GM12874 (cell line): ENCODE results near the gene SNX10.
A peak's percentile ranks its signal among the peaks of the same experiment; 100 is the strongest.

Experiments
- TF ChIP-seq, protein P1 (sequence below): IDR thresholded peaks from 2 replicates; pipeline ENCODE4 v1.5.1; 2011; ENCODE audit warnings: low read depth, mild to moderate bottlenecking, control low read depth, low read length, moderate library complexity; ENCODE audit not compliant: insufficient read depth

The SNX10 gene

DNA sequence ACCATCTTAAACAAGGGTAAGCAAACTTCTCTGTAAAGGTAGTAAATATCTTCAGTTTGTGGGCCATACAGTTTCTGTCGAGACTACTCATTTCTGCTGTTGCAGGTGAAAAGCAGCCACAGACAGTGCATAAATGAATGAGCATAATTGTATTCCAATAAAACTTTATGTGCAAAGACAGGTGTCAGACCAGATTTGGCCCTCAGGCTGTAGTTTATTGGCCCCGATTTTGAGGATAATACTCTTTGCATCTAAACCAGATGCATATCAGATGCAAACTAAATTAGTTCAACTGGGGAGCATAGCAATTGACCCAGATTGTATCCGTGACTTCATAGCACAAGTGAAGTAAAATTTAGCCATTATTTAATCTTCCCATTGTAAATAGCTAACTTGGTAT lies 70.0 kb downstream of the SNX10 start:
- TF ChIP-seq, protein P1, sequence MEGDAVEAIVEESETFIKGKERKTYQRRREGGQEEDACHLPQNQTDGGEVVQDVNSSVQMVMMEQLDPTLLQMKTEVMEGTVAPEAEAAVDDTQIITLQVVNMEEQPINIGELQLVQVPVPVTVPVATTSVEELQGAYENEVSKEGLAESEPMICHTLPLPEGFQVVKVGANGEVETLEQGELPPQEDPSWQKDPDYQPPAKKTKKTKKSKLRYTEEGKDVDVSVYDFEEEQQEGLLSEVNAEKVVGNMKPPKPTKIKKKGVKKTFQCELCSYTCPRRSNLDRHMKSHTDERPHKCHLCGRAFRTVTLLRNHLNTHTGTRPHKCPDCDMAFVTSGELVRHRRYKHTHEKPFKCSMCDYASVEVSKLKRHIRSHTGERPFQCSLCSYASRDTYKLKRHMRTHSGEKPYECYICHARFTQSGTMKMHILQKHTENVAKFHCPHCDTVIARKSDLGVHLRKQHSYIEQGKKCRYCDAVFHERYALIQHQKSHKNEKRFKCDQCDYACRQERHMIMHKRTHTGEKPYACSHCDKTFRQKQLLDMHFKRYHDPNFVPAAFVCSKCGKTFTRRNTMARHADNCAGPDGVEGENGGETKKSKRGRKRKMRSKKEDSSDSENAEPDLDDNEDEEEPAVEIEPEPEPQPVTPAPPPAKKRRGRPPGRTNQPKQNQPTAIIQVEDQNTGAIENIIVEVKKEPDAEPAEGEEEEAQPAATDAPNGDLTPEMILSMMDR = no peak

GRCh38 chr7:26363465-26363864 lies 71.8 kb downstream of the SNX10 start:
- TF ChIP-seq, protein P1 = no peak

- TF ChIP-seq, protein P1 = peak; percentile 49
Observed at GRCh38 chr7:26365077-26365900, 73.6 kb downstream of the SNX10 start.

DNA sequence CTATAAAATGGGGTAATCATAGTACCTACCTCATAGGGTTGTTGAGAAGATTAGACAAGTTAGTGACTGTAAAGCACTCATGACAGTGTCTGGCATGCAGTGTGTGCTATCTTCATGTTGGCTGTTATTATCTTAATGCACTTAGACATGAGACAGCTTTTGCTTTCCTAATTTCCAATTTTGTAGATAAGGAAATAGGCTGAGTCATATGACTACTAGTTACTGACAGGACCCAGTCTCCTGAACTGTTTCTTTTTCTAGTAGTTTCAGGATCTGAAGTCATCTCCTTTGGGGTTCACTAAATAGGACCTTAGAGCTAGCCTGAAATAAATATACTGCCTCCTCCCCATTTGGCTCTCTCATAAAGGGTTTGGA lies 74.2 kb downstream of the SNX10 start:
- TF ChIP-seq, protein P1 = no peak

GRCh38 chr7:26367219-26367711 lies 75.6 kb downstream of the SNX10 start:
- TF ChIP-seq, protein P1 = no peak

GRCh38 chr7:26368542-26368941 lies 76.9 kb downstream of the SNX10 start:
- TF ChIP-seq, protein P1 = no peak

- TF ChIP-seq, protein P1 = peak; percentile 45; the same call in 1 of the 2 replicates
Observed at GRCh38 chr7:26369593-26369992, 77.9 kb downstream of the SNX10 start.
